GM18502 (cell line): ENCODE results near the gene ARHGAP20.
"Not testable (repeated sequence)": the region's sequence is repeated elsewhere in the genome, so short reads cannot be mapped to it uniquely, and the experiment has no call there.

Source experiments
- ATAC-seq: cut with Tn5 transposase; IDR thresholded peaks from one replicate; pipeline ENCODE4 v1.9.1; 2021; ENCODE audit warnings: mild to moderate bottlenecking; ENCODE audit not compliant: unreplicated experiment, poor library complexity

Gene ARHGAP20

GRCh38 chr11:110716361-110716760, 4.1 kb upstream of the ARHGAP20 start:
- ATAC-seq, result no peak

- no peak for ATAC-seq
Observed at GRCh38 chr11:110715541-110715940, 3.3 kb upstream of the ARHGAP20 start.

- ATAC-seq, result no peak
Observed at GRCh38 chr11:110713449-110713776, 1.2 kb upstream of the ARHGAP20 start.

- ATAC-seq, result peak; percentile 29
Observed at GRCh38 chr11:110712659-110713448, 617 bp upstream of the ARHGAP20 start.

GRCh38 chr11:110711448-110711775, 825 bp downstream of the ARHGAP20 start:
- ATAC-seq, result no peak

DNA sequence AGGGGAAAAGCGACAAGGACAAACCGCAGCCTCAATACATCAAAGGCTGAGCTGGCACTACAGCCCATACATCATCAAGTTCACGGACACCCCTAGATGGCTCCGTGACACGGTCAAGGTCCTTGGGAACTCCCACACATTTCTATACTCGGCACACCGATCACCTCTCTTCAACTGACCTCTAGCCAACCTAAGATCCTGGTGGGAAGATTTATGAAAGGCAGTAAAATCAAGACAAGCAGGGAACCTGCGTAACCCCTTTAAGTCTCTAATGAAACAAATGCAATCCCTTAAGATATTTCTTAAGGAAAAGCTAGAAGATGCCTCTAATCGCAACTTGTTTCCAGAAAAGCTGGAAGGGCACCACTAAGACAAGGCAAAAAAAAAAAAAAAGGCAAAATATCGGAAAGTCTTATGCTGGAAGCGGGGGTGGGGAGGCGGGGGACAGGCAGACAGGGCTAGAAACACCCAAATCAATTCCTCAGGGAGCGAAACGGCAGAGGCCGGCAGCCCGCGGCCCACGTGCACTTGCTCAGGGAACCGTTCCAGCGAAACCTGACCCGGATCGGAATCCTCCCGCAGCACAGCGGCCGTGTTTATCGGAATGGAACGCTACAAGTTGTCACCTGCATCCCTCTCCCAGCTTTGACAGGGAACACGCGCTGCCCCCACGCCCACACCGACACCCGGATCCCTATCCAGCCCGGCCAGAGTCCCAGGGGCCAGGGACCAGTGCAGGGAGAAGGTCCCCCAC, 1.4 kb downstream of the ARHGAP20 start:
- no peak for ATAC-seq

- no peak for ATAC-seq
Observed at GRCh38 chr11:110704210-110704864, 7.9 kb downstream of the ARHGAP20 start.

DNA sequence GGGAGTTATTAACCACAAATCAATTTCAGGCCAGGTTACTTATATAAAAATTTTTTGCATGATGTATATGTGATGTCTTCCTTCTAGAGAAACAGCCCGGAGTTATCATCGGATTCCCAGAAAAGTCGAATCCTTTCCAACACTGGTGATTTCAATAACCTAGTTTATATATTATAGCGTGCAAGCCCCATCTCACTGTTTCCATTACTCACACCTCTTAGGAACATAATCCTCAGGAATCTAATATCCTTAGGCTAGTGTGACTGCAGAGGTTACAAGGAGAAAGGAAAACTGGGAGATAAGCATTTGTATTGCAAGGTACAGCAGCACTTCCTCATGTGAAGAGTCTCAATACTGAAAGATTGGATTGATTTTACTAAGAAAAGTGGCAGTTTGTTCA, 20.3 kb downstream of the ARHGAP20 start:
- ATAC-seq, result no peak

DNA sequence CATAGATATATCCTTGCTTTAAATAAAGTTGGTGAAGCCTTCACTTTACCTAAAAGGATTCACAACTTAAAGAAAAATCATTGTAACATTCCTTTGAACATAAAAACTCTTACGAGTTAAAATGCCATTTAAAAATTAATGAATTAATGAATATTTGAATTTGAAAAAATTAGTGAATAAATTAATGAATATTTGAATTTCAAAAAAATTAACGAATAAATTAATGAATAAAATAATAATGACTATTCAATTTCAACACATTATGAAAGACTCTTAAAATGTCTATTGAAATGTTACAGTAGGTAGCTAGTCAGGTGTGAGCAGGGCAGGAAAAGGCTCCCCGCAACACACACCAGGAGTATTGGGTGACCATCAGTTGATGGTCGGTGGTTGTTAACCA, 22.9 kb downstream of the ARHGAP20 start:
- no peak for ATAC-seq

GRCh38 chr11:110679323-110679975, 32.8 kb downstream of the ARHGAP20 start:
- no peak for ATAC-seq

DNA sequence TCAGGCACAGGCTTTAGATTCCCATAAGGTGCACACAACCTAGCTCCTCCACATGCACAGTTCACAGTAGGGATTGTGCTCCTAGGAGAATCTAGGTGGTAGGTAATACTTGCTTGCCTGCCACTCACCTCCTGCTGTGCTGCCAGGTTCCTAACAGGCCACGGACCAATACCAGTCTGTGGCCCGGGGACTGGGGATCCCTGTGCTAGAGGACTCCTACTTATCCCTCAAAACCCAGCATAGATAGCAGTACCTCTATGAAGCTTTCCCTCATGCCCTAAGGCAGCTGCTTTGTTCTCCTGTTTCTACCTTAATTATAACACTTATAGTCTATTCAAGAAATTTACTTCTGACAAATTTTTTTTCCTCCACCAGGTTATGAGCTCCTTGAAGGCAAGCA, 36.7 kb downstream of the ARHGAP20 start:
- ATAC-seq, result no peak

DNA sequence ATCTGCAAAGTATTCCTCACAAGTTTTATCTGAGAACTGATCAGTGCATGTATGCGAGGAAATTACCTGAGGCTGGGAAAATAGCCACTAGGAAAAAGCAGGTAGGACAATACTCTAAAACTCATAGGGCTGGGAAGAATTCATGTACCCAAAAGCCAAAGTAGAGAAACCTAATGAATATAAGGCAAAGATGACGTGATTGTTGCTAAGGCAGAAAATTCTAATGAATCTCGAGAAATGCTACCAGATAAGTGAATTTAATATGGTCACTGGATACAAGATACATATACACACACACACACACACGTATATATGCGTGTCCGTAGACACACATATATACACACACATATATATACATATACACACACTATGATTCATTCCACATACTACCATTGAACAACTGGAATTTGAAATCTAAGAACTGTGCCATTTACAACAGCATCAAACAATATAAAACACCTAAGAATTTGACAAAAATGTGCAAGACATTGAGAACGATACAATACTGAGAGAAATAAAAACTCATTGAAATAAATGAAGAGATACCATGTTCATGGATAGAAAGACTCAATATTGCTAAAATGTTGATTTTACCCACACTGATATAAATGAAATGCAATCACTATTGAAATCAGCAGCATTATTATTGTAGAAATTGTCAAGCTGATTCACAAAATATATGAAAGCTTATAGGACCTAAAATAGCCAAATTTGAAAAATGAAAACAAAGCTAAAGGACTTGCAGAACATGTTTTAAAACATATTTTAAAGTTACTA, 46.4 kb downstream of the ARHGAP20 start:
- no peak for ATAC-seq

- no peak for ATAC-seq
Observed at GRCh38 chr11:110655967-110656366, 56.3 kb downstream of the ARHGAP20 start.

DNA sequence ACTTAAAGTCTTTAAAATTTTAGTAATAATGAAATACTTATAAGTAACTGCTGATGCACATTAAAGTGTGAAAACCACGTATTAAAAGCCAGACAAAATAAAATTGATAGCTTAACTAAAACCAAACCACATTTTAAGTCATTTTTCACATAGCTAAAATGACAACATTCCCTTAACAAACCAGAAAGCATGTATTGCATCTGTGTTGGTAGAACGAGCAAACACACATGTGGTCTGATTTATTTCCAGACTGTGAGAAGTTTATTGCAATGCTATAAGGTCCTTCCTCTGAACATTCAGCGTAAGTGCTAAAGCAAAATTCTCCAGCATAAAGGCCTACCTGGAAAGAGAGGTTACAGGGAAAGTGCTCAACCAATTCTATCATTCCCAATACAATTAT, 57.8 kb downstream of the ARHGAP20 start:
- ATAC-seq, result no peak

- no peak for ATAC-seq
Observed at GRCh38 chr11:110645253-110645652, 67.0 kb downstream of the ARHGAP20 start.

- ATAC-seq, result no peak
Observed at GRCh38 chr11:110634370-110634769, 77.9 kb downstream of the ARHGAP20 start.

- ATAC-seq, result no peak
Observed at GRCh38 chr11:110631551-110631950, 80.7 kb downstream of the ARHGAP20 start.

DNA sequence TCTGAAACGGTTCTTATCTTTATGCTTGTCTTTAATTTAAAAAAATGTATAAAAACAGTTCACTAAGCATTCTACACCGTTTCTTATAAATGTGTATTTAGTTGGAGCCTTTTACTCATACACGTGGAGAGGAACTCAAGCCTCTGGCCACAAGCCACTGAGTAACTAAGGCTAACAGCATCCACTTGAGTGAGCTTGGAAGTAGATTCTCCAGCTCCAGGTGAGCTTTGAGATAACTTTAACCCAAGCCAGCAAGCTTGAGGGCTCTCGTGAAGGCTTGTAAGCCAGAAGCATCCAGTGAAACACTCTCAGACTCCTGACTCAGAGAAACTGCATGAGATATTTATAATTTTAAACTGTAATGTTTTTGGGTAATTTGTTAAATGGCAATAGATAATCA, 82.6 kb downstream of the ARHGAP20 start:
- no peak for ATAC-seq

DNA sequence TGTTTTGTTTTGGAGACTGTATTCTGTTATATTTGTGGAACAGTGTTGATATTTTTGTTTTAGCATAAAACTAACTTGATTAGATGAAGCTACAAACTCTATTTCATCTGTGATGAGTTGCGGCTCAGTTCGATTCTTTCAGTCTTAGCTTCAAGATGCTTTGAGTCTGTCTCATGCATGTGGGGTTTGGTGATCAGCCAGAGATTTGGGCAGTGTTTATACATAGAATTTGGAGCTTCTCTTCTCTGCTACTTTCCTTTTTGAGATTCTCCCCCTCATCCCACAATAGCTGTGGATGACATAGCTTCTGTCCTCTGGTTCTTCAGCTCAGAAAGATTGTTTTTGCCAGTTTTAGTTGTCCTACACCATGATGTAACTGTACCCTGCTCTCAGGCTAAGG, 90.4 kb downstream of the ARHGAP20 start:
- no peak for ATAC-seq

DNA sequence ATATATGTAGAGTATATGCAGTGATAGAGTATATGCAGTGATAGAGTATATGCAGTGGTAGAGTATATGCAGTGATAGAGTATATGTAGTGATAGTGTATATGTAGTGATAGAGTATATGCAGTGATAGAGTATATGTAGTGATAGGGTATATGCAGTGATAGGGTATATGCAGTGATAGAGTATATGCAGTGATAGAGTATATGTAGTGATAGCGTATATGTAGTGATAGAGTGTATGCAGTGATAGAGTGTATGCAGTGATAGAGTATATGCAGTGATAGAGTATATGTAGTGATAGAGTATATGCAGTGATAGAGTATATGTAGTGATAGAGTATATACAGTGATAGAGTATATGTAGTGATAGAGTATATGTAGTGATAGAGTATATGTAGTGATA, 92.9 kb downstream of the ARHGAP20 start:
- ATAC-seq, result not testable (repeated sequence)
